ENCODE data around the gene RMRP. TPM values are rescaled to one million over a fixed set of nuclear protein-coding genes. Genes with fewer than 3 reads are reported as not detected.
"Not testable (repeated sequence)": the region's sequence is repeated elsewhere in the genome, so short reads cannot be mapped to it uniquely, and the experiment has no call there.

Gene RMRP
- total and polyA plus RNA-seq, 2 experiments from 2014 or later = 20,944 TPM; not detected in 1

DNA sequence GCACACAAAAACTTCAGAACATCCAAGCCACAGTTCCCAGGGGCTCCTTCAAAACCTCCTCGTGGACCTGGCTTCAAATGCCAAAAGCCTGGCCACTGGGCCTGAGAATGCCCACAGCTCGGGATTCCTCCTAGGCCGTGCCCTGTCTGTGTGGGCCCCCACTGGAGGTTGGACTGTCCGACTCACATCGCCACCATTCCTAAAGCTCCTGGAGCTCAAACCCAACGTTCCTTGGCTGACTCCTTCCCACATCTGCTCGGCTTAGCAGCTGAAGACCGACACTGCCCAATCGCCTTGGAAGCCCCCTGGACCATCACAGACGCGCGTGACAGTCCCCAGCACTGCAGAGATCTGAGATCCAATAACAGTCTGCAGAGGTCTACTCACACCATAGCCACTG lies 14.8 kb downstream of the RMRP start:
- TF ChIP-seq EZH2phosphoT487 (IDR thresholded peaks at IDR 0.05; ENCODE audit: insufficient read depth, low read depth) (no peak), EZH2 (IDR thresholded peaks at IDR 0.05; ENCODE audit: insufficient read depth, poor library complexity, severe bottlenecking) (no peak)
- H3K27ac ChIP-seq = no peak overlapping the region
- H3K4me3 ChIP-seq = no peak overlapping the region
- H3F3A ChIP-seq (ENCODE audit: insufficient read depth) = peaks cover 26% of the 10 kb centered on the region
- no peak overlapping the region for H3K9ac ChIP-seq
- H3K9me3 ChIP-seq (ENCODE audit: low read depth) = no peaks in the 10 kb centered on the region
- no peak overlapping the region for H2AFZ ChIP-seq
- 96% methylated on average over 12 of the region's 12 CpGs for WGBS, 2 experiments (ENCODE audit: low coverage in 1 of 2, low lambda C conversion rate in 2 of 2, missing lambda C conversion rate in 2 of 2)
- peaks cover 29% of the 10 kb centered on the region for H3K4me1 ChIP-seq (ENCODE audit: insufficient read depth)
- H3K9me2 ChIP-seq (ENCODE audit: insufficient read depth) = no peaks in the 10 kb centered on the region
- DNase-seq = no peak
- H3K27me3 ChIP-seq (replicated peaks; ENCODE audit: insufficient read depth) = no peaks in the 10 kb centered on the region
- no peak overlapping the region for H3K4me2 ChIP-seq (ENCODE audit: unreplicated experiment)
- H3K79me2 ChIP-seq (ENCODE audit: insufficient read depth) = 0 out of 2 replicates have a peak, but pooled peaks cover 5% of the 10 kb centered on the region
- H4K20me1 ChIP-seq (ENCODE audit: insufficient read depth) = no peaks in the 10 kb centered on the region
- no peaks in the 10 kb centered on the region for H3K36me3 ChIP-seq (ENCODE audit: low read depth)
- in situ Hi-C loops (cut with MboI) = no loop called here

- in situ Hi-C loops (cut with MboI); H3K9me2 ChIP-seq (ENCODE audit: insufficient read depth); H3K27me3 ChIP-seq (replicated peaks; ENCODE audit: insufficient read depth); H3K9ac ChIP-seq; H3K9me3 ChIP-seq (ENCODE audit: low read depth); H3K4me2 ChIP-seq (ENCODE audit: unreplicated experiment); H3K79me2 ChIP-seq (ENCODE audit: insufficient read depth); H3K27ac ChIP-seq; DNase-seq; H2AFZ ChIP-seq; H3K36me3 ChIP-seq (ENCODE audit: low read depth); H3K4me3 ChIP-seq; H4K20me1 ChIP-seq (ENCODE audit: insufficient read depth): not testable (repeated sequence)
- WGBS, 2 experiments (ENCODE audit: low coverage in 1 of 2, low lambda C conversion rate in 2 of 2, missing lambda C conversion rate in 2 of 2) = 92 to 93% methylated on average over 3 of the region's 3 CpGs
- peaks cover 35% of the 10 kb centered on the region for H3K4me1 ChIP-seq (ENCODE audit: insufficient read depth)
- H3F3A ChIP-seq (ENCODE audit: insufficient read depth) = peaks cover 21% of the 10 kb centered on the region
Observed at GRCh38 chr9:35641478-35641877, 16.3 kb downstream of the RMRP start.

DNA sequence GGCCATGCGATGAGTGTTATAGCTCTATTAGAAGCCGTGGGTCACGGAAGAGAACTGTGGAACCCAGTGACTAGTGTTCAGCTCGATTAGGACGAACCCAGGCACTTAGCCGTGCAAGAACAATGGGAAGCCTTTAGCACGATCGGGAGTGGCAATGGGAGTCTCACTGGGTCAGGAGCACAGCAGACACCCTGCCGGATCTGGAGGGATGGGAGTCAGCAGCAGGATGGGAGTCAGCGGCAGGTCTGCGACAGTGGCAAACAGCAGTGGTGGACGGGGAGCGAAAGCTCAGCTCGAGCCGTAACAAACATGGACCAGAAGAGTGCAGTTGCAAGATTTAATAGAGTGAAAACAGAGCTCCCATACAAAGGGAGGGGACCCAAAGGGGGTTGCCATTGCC lies 17.4 kb downstream of the RMRP start:
- in situ Hi-C loops (cut with MboI) = not testable (repeated sequence)

DNA sequence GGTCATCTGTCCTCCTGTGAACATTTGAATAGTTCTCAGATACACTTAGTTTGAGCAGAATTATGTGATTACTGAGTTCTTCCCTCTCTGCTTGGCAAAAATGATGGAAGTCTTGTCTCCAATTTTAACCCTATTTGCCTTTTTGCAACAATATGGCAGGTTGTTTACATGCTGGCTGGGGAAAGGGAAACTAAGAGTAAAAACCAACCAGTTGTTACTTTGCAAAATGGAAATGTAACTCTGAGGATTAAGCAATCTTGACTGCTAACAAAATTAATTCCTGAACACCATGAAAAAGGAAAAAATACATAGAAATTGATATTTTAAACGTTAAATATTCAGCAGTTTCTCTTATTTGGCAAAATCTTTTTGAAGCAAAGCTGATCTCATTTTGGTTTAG lies 18.2 kb downstream of the RMRP start:
- in situ Hi-C loops (cut with MboI) = no loop called here

More for the DNA sequence above, 17.4 kb downstream of the RMRP start:
- H3K9ac ChIP-seq; H3K79me2 ChIP-seq (ENCODE audit: insufficient read depth); H3K9me2 ChIP-seq (ENCODE audit: insufficient read depth); H3K27me3 ChIP-seq (replicated peaks; ENCODE audit: insufficient read depth); H3K9me3 ChIP-seq (ENCODE audit: low read depth); H3K4me2 ChIP-seq (ENCODE audit: unreplicated experiment); H3K4me3 ChIP-seq; H3K27ac ChIP-seq; H3K36me3 ChIP-seq (ENCODE audit: low read depth); DNase-seq; H2AFZ ChIP-seq; H4K20me1 ChIP-seq (ENCODE audit: insufficient read depth): not testable (repeated sequence)
- 90 to 93% methylated on average over 15 of the region's 15 CpGs for WGBS, 2 experiments (ENCODE audit: low coverage in 1 of 2, low lambda C conversion rate in 2 of 2, missing lambda C conversion rate in 2 of 2)
- Histone ChIP-seq H3K4me1 (ENCODE audit: insufficient read depth) (peaks cover 27% of the 10 kb centered on the region), H3F3A (ENCODE audit: insufficient read depth) (peaks cover 18% of the 10 kb centered on the region)

GRCh38 chr9:35639225-35639624 lies 18.6 kb downstream of the RMRP start:
- H3F3A ChIP-seq (ENCODE audit: insufficient read depth); H3K4me3 ChIP-seq; H4K20me1 ChIP-seq (ENCODE audit: insufficient read depth); H3K27me3 ChIP-seq (replicated peaks; ENCODE audit: insufficient read depth); H3K4me2 ChIP-seq (ENCODE audit: unreplicated experiment); DNase-seq; H3K9me3 ChIP-seq (ENCODE audit: low read depth); H2AFZ ChIP-seq; H3K36me3 ChIP-seq (ENCODE audit: low read depth); H3K9me2 ChIP-seq (ENCODE audit: insufficient read depth); H3K27ac ChIP-seq; H3K9ac ChIP-seq; H3K79me2 ChIP-seq (ENCODE audit: insufficient read depth); in situ Hi-C loops (cut with MboI): not testable (repeated sequence)
- H3K4me1 ChIP-seq (ENCODE audit: insufficient read depth) = peaks cover 18% of the 10 kb centered on the region
- WGBS, 2 experiments (ENCODE audit: low coverage in 1 of 2, low lambda C conversion rate in 2 of 2, missing lambda C conversion rate in 2 of 2) = 55 to 74% methylated on average over 1 of the region's 1 CpG

More for the DNA sequence above, 18.2 kb downstream of the RMRP start:
- H3K9me3 ChIP-seq (ENCODE audit: low read depth) = no peaks in the 10 kb centered on the region
- H3K4me3 ChIP-seq = no peak overlapping the region
- H4K20me1 ChIP-seq (ENCODE audit: insufficient read depth) = no peaks in the 10 kb centered on the region
- no peaks in the 10 kb centered on the region for H3K79me2 ChIP-seq (ENCODE audit: insufficient read depth)
- no peak overlapping the region for H3K4me2 ChIP-seq (ENCODE audit: unreplicated experiment)
- H3K4me1 ChIP-seq (ENCODE audit: insufficient read depth) = peaks cover 21% of the 10 kb centered on the region
- no peak overlapping the region for H3K27ac ChIP-seq
- no peak overlapping the region for H3K9ac ChIP-seq
- TF ChIP-seq EZH2phosphoT487 (IDR thresholded peaks at IDR 0.05; ENCODE audit: insufficient read depth, low read depth) = no peak
- WGBS, 2 experiments (ENCODE audit: low coverage in 1 of 2, low lambda C conversion rate in 2 of 2, missing lambda C conversion rate in 2 of 2) = 84 to 97% methylated on average over 1 of the region's 1 CpG
- no peak overlapping the region for H2AFZ ChIP-seq
- no peaks in the 10 kb centered on the region for H3K36me3 ChIP-seq (ENCODE audit: low read depth)
- H3K27me3 ChIP-seq (replicated peaks; ENCODE audit: insufficient read depth) = no peaks in the 10 kb centered on the region
- H3F3A ChIP-seq (ENCODE audit: insufficient read depth) = peaks cover 10% of the 10 kb centered on the region
- no peak for DNase-seq
- H3K9me2 ChIP-seq (ENCODE audit: insufficient read depth) = no peaks in the 10 kb centered on the region

GRCh38 chr9:35638751-35639150 lies 19.1 kb downstream of the RMRP start:
- H3K79me2 ChIP-seq (ENCODE audit: insufficient read depth); H3K27me3 ChIP-seq (replicated peaks; ENCODE audit: insufficient read depth); H3K4me2 ChIP-seq (ENCODE audit: unreplicated experiment); DNase-seq; H3K9me3 ChIP-seq (ENCODE audit: low read depth); H3F3A ChIP-seq (ENCODE audit: insufficient read depth); H3K9ac ChIP-seq; H3K9me2 ChIP-seq (ENCODE audit: insufficient read depth); H2AFZ ChIP-seq; H3K36me3 ChIP-seq (ENCODE audit: low read depth); H3K4me3 ChIP-seq; in situ Hi-C loops (cut with MboI); H3K27ac ChIP-seq; H4K20me1 ChIP-seq (ENCODE audit: insufficient read depth): not testable (repeated sequence)
- H3K4me1 ChIP-seq (ENCODE audit: insufficient read depth) = peaks cover 13% of the 10 kb centered on the region
- 85 to 92% methylated on average over 7 to 8 of the region's 8 CpGs for WGBS, 2 experiments (ENCODE audit: low coverage in 1 of 2, low lambda C conversion rate in 2 of 2, missing lambda C conversion rate in 2 of 2)

DNA sequence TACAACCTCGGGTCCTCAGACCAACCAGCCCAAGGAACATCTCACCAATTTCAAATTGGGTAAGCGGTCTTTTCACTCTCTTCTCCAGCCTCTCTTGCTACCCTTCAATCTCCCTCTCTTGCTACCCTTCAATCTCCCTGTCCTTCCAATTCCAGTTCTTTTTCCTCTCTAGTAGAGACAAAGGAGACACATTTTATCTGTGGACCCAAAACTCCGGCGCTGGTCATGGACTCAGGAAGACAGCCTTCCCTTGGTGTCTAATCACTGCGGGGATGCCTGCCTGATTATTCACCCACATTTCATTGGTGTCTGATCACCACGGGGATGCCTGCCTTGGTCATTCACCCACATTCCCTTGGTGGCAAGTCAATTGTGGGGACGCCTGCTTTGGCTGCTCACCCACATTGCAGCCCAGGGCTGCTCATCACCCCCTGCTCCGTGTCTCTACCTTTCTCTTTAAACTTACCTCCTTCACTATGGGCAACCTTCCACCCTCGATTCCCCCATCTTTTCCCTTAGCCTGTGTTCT lies 20.3 kb downstream of the RMRP start:
- H3K9ac ChIP-seq; H3K9me2 ChIP-seq (ENCODE audit: insufficient read depth); H4K20me1 ChIP-seq (ENCODE audit: insufficient read depth); H3K36me3 ChIP-seq (ENCODE audit: low read depth); H3K27ac ChIP-seq; H3F3A ChIP-seq (ENCODE audit: insufficient read depth); in situ Hi-C loops (cut with MboI); H3K79me2 ChIP-seq (ENCODE audit: insufficient read depth); H3K9me3 ChIP-seq (ENCODE audit: low read depth); H3K27me3 ChIP-seq (replicated peaks; ENCODE audit: insufficient read depth); H2AFZ ChIP-seq; H3K4me2 ChIP-seq (ENCODE audit: unreplicated experiment); H3K4me3 ChIP-seq: not testable (repeated sequence)
- peak; percentile 37 for DNase-seq
- WGBS, 2 experiments (ENCODE audit: low coverage in 1 of 2, low lambda C conversion rate in 2 of 2, missing lambda C conversion rate in 2 of 2) = 57 to 62% methylated on average over 9 of the region's 9 CpGs
- peaks cover 11% of the 10 kb centered on the region for H3K4me1 ChIP-seq (ENCODE audit: insufficient read depth)

Data from GM23248 (cell line).